ENCODE data around the gene ZMYND8.

DNA sequence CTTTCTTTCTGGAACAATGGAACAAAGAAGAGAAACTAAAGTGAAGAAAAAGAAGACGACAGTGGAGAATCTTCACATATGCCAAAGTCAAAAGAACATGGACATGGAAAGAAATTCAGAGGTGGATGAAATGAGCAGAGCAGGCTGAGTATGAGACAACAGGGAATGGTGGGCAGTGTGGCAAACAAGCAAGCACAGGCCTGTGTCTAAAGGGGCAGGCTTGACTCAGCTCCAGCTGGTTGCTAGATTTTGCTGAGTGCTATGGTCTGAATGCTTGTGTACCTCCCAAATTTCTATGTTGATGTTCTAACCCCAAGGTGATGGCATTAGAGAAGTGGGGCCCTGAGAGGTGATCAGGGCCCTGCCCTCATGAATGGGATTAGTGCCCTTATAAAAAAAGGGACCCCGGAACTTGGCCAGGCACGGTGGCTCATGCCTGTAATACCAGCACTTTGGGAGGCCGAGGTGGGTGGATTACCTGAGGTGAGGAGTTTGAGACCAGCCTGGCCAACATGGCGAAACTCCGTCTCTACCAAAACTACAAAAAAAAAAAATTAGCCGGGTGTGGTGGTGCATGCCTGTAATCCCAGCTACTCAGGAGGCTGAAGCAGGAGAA lies 49.6 kb downstream of the ZMYND8 start:
- TF ChIP-seq, protein P1, sequence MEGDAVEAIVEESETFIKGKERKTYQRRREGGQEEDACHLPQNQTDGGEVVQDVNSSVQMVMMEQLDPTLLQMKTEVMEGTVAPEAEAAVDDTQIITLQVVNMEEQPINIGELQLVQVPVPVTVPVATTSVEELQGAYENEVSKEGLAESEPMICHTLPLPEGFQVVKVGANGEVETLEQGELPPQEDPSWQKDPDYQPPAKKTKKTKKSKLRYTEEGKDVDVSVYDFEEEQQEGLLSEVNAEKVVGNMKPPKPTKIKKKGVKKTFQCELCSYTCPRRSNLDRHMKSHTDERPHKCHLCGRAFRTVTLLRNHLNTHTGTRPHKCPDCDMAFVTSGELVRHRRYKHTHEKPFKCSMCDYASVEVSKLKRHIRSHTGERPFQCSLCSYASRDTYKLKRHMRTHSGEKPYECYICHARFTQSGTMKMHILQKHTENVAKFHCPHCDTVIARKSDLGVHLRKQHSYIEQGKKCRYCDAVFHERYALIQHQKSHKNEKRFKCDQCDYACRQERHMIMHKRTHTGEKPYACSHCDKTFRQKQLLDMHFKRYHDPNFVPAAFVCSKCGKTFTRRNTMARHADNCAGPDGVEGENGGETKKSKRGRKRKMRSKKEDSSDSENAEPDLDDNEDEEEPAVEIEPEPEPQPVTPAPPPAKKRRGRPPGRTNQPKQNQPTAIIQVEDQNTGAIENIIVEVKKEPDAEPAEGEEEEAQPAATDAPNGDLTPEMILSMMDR (IDR thresholded peaks at IDR 0.05; ENCODE audit: poor library complexity, severe bottlenecking): no peak
- TF ChIP-seq TAF1 (IDR thresholded peaks at IDR 0.05; ENCODE audit: low read depth) (no peak), EP300 (conservative IDR thresholded peaks at IDR 0.05; ENCODE audit: poor library complexity, severe bottlenecking) (no peak), EZH2 (IDR thresholded peaks at IDR 0.05; ENCODE audit: borderline replicate concordance, insufficient read depth, low read length, poor library complexity, severe bottlenecking) (no peak), MXI1 (conservative IDR thresholded peaks at IDR 0.05; ENCODE audit: poor library complexity, severe bottlenecking) (no peak)
- TF ChIP-seq, protein P2, sequence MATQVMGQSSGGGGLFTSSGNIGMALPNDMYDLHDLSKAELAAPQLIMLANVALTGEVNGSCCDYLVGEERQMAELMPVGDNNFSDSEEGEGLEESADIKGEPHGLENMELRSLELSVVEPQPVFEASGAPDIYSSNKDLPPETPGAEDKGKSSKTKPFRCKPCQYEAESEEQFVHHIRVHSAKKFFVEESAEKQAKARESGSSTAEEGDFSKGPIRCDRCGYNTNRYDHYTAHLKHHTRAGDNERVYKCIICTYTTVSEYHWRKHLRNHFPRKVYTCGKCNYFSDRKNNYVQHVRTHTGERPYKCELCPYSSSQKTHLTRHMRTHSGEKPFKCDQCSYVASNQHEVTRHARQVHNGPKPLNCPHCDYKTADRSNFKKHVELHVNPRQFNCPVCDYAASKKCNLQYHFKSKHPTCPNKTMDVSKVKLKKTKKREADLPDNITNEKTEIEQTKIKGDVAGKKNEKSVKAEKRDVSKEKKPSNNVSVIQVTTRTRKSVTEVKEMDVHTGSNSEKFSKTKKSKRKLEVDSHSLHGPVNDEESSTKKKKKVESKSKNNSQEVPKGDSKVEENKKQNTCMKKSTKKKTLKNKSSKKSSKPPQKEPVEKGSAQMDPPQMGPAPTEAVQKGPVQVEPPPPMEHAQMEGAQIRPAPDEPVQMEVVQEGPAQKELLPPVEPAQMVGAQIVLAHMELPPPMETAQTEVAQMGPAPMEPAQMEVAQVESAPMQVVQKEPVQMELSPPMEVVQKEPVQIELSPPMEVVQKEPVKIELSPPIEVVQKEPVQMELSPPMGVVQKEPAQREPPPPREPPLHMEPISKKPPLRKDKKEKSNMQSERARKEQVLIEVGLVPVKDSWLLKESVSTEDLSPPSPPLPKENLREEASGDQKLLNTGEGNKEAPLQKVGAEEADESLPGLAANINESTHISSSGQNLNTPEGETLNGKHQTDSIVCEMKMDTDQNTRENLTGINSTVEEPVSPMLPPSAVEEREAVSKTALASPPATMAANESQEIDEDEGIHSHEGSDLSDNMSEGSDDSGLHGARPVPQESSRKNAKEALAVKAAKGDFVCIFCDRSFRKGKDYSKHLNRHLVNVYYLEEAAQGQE (IDR thresholded peaks at IDR 0.05; ENCODE audit: borderline replicate concordance): no peak
